NCI-H510A treated with DMSO at 0.1 percent for 48 hours (cell line): Measurements from ENCODE around the gene GAS6.

ENCODE experiments used
- DNase-seq: peaks from one replicate; lab custom pipeline; 2025; lab: John Stamatoyannopoulos, UW

The GAS6 gene

DNA sequence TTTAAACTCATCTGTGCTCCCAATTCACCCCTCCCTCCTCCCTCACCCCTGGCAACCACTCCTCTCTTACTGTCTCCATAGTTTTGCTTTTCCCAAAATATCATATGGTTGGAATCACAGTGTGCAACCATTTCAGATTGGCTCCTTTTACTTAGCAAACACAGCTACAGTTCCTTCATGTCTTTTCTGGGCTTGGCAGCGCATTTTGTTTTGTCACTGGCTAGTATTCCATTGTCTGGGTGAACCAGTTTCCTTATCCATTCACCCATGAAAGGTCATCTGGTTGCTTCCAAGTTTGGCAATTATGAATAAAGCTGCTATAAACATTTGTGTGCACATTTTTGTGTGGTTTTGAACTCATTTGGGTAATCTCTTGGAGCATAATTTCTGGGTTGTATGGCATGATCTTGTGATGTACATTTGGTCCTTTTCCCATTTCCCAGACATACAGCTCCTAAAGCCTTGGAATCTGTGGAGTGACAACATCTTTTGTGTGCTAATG lies 23.9 kb upstream of the GAS6 start:
- DNase-seq, result no peak

DNA sequence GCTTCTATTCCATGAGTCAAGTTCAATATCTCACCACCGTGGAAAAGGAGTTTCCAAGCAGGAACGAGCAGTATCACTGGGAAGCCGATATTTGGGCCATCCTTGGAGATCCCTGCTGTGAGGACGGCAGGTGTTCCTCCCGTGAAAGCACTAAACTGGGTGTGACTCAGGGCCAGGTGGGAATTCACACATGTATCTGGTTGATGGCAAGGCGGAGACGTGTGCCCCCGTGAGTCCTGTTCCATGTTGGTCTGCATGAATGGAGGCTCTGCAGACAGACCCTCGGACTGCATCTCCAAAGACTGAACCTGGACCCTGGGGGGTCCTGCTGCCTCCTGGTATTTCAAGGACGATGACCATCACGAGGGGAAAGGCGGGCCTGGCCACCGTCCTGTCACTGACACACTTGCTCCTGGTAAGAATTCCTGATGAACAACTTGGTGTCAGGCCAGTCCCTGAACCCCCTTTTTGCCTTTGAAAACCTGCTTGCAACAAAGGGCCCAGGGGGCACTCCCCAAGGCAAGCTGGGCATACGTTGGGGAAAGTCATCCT lies 22.8 kb upstream of the GAS6 start:
- DNase-seq, result no peak

DNA sequence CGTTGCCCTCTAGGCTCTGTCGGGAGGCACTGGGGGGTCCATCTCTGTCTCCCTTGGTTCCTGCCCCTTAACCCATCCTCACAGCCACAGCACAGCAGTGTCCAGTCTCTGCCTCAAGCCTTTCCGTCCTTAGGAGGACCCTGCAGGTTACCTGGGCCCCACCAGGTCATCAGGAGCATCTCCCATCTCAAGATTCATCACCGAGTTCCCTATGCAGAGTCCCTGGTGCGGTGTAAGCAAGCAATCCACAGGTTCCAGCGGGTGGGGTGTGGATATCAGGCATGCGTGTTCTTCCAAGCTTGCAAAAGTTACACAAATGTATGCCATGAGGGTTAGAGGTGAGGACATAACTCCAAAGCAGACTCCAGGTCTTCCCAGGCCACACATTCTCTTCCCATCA lies 20.9 kb upstream of the GAS6 start:
- no peak for DNase-seq

DNA sequence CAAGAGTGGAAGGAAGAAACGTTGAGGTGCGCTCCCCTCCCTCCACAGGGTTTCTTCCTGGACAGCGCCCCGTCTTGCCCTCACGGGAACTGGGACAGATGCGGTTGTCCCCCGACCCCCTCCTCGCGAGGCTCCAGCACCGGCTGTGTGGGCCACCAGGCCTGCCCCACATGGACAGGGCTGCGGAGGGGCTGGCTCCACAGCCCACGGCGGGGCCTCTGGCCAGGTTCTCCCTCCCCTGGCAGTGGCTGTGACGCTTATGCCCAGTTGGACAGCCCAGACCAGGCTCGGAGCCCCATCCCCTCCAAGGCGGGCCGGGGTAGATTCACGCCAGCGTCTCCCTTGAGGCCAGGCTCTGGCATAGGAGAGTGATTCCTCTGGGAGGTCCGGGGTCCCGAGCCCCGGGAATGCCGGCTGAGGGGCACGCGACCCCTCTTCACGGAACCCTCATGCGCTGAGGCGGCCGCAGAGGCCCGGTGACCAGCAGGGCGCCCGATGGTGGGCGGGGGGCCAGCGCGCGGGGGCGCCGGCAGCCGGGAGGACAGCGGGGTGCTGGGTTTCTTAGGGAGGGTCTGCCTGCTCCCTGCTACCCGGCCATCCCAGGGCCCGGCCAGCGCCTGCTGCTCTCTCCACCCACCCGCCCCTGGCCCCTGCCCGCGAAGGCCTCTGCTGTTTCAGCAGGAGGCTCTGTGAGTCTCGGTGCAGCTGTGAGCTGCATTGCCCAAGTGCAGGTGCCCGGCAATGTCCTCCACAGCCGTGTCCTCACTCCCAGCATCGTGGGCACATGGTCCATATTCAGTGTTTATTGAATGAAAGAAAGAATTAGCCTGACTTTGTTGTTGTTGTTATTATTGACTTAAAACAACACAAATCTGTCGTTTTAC lies 20.3 kb upstream of the GAS6 start:
- no peak for DNase-seq

DNA sequence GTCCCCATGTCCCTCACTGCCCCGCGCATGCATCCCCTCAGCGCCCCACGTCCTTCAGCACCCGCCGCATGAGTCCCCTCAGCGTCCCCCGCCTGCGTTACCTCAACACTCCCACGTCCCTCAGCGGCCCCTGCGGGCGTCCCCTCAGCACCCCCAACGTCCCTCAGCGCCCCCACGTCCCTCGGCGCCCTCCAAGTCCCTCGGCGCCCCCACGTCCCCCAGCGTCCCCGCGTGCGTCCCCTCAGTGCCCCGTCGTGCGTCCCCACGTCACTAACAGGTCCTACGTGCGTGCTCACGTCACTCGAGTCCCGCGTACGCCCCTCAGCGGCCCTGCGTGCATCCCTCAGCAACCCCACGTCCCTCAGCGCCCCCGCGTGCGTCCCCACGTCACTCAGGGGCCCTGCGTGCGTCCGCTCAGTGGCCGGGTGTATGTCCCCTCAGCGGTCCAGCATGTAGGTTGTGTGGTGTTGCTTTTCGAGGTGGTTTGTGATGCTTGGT lies 19.5 kb upstream of the GAS6 start:
- no peak for DNase-seq

DNA sequence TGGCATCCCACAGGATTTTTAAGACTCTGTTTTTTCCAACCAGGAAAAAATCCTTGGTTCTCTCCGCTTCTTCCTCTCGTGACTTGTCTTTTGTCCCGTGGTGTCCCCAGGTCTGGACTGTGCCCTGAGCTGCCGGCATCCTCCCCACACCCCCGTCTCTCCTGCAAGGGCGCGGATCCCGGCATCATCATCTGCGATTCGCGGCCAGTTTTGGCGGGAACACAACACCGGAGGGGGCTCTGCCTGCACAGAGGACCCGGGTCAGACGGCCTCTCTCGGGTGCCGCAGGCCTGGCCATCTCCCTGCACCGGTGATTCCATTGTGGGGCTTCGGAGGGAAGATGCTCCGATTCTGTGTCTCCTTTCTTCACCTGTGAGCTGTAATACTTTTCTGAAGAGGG lies 18.8 kb upstream of the GAS6 start:
- DNase-seq, result no peak

DNA sequence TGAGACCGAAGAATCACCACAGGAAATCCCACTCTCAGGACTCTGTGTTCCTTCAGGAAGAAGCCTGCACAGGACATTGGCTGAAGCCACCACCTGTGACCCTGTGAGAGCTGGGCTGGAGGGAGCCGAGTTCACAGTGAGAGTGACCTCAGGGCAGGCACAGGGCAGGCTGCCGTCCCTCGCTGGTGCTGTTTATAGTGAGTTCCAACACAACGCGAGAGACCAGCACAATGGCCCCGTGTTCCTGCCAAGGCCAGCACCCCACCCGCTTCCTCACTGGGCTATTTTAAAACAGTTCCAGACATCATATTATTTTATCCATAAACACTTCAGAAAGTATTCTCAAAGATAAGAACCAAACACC lies 18.4 kb upstream of the GAS6 start:
- DNase-seq, result no peak

DNA sequence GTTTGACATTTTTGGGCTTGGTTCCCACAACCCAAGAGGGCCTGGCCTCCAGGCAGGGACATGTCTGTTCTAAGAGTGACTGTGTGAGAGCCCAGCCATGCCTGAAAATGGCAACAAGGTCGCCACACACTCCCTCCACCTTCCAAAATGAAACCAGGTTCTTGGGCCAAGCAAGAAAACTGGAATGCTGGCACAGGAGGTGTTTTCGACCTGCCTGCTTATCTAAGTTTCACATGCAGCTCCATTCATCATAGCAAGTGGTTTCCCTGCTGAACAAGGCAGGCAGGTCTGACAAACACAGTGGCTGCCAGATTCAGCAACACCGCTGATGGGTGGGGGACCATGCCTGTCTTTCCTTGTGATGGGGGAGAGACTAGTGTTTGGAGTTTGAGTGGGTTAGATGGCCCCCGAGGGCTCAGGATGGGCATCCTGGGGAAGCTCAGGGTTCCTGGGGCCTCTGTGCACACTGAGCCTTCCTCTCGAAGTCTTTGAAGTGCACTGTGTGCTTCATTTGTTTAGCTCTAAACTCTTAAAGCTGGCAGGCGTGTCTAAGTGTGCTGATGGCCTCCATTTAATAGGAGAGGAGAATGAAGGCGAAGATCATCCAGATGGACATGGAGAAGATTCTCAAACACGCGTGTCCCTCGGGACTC lies 17.9 kb upstream of the GAS6 start:
- DNase-seq, result no peak

DNA sequence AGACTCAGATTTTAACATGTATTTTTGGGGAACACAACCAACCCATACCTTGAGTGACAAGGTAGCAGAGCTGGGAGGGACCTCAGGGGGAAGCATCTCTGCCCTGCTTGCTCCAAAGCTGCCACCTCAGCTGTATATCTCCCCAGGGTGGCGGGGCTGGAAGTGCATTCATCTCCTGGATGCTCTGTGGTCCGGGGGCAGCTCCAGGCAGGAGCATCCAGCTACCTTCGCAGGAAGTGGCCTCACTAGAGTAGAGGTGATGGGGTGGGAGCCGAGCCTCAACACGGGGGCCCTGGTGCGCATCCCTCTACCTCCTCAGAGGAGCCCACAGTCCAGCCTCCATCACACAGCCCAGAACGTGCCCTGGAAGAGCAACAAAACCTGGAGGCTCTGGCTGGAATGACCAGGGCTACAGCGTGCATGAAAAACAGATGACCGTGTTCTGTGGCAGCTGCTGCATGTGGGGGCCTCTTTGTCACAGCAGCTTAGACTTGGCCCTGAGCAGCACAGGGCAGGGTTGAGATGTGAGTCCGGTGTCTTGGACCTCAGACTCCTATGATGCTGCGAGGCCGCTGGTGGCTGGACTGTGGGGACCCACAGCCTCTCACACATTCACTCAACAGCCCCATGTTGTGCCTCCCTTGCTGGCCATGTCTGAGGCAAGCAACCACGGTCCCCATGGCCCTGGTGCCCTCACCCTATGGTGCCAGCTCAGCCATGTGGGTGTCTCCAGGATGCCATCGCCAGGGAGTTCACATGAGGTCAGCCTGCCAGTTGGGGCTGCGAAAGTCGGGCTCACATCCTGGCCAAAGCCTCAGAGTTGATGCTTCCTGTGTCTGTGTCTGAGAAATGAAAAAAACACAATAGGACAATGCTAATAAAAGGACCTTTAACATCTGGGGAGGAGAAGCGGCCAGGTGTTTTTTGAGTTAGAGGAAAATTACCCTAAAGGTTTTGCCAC lies 17.1 kb upstream of the GAS6 start:
- DNase-seq, result no peak

DNA sequence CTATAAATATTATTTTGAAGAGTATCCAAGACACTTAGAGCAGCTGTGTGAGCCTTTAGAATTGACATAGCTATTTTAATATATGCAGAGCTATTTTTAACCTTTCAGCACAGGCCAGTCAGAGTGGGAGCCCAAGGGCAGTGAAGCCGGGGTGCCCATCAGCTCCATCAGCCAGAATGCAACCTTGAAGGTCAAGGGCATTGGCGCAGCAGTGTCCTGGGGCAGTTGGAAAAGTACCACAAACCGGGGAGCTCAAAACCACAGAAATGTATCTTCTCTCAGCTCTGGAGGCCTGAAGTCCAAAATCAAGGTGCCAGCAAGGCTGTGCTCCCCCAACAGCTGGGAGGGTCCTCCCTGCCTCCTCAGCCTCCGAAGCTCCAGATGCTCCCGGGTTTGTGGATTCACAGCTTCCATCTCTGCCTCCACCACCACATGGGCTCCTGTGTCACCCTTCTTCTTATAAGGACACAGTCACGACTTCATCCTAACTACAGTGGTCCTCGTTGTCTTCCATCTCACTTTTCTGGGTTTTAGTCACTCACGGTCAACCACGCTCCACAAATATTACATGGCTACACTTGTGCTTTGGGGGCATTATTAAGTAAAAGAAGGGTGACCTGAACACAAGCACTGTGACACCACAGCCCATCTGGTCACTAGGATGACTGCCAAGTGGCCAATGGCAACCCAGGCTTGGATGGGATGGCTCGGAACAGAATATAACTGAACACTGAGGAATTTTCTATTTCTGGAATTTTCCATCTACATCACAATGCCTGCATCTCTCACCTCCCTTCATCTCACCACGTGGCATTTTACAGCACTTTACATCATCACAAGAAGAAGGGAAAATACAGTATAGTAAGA lies 15.9 kb upstream of the GAS6 start:
- DNase-seq, result no peak

DNA sequence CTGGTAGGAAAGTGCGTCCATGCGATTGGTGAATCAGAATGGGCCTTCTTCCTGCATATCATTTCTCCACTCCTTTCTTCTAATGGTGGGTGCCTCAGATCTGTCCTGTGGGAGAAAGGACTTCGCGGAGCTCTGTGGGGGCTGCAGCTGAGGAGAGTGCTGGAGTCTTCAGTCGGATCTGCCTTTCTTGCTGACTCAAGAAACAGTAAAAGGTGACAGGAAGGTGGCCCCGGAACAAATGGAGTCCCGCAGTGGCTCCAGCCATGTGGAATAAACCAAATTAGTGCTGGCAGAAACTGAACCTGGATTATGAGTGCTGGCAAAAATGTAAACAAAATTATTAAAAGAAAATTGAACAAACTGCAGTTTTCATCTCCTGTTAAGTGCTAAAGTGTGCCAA lies 15.1 kb upstream of the GAS6 start:
- no peak for DNase-seq

DNA sequence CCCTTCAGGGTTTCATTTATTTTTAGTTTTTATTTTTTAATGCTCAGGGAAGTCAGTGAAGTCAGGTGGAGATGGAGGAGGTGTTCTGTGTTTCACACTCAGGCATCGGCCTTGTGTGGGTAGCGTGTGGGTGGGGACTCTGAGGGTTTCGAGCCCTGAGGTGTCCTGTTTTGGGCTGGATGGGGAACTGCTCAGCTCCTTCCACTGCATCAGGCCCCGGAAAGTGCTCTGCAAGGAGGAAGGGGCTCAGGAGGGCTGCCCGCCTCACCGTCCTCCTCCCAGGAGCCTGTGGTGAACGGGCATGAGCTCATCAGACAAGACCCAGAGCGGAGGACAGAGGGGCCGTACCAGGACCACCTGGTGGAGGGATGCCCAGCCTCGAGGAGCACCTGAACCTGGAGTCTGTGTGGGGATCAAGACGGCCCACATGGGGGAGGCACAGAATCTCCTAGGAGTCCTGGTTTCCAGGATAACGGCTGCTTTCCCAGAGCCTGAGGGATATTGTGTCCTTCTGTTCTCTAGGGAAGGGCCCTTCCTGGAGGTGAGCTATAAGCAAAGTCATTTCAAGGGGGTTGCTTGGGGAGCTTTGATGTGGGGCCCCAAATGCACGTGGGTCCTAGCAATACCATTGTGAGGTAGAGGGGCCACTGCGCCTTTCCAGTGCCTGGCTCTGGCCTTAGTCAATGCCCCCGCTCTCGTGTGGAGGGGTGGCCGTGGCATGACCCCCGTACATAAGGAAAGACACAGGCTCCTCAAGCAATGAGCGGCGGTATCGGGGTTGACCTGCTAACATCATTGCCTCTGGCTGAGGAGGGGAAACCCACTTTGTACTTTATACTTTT lies 13.5 kb upstream of the GAS6 start:
- DNase-seq, result no peak

DNA sequence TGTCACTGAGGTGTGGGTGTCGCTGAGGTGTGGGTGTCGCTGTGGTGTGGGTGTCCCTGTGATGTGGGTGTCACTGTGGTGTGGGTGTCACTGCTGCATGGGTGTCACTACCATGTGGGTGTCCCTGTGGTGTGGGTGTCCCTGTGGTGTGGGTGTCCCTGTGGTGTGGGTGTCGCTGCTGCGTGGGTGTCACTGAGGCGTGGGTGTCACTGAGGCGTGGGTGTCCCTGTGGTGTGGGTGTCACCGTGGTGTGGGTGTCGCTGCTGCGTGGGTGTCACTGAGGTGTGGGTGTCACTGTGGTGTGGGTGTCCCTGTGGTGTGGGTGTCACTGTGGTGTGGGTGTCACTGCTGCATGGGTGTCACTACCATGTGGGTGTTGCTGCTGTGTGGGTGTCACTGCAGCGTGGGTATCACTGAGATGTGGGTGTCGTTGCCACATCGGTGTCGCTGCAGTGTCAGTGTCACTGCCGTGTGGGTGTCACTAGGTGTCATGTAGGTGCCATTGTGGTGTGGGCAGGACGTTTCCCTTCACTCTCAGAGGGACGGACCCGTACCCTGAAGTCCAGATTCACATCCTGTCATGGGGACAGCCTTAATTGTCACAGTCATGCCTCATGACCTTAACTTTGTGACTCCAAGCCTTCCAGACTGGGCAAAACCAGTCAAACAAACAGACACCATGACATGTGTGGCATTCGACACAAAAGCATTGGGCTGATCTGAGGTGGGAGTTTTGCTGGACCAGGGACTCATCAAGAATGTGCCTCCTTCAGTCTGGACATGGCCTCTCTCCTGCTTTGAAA lies 12.7 kb upstream of the GAS6 start:
- no peak for DNase-seq

DNA sequence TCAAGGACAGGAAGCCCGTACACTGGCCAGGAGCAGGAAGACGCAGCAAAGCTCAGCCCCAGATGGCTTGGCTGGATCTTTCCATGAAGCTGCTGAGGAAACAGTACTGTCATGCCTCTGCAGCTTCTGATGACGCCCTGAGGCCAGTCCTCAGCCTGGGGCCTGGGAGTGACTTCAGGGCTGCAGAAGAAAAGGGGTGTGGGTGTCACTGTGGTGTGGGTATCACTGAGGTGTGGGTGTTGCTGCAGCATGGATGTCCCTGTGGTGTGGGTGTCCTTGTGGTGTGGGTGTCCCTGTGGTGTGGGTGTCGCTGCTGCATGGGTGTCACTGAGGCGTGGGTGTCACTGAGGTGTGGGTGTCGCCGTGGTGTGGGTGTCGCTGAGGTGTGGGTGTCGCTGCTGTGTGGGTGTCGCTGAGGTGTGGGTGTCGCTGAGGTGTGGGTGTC lies 12.0 kb upstream of the GAS6 start:
- DNase-seq, result no peak

DNA sequence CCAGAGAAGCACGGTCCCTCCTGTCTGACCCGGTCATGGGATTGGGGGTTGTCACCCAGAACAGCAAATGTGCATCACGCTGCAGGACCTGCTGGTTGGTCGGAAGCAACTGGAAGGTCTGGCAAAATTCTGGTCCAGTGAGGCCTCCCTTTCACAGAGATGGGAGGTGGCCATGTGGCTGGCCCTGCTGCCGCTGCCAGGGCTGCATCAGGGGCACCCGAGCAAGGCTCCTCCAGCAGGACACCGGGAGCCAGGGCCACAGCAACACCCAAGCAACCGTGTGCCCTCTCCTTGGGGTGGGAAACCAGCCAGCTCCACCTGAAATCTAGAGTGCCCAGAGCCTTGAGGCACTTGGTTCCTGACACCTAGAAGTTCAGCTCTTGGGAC lies 11.5 kb upstream of the GAS6 start:
- no peak for DNase-seq

DNA sequence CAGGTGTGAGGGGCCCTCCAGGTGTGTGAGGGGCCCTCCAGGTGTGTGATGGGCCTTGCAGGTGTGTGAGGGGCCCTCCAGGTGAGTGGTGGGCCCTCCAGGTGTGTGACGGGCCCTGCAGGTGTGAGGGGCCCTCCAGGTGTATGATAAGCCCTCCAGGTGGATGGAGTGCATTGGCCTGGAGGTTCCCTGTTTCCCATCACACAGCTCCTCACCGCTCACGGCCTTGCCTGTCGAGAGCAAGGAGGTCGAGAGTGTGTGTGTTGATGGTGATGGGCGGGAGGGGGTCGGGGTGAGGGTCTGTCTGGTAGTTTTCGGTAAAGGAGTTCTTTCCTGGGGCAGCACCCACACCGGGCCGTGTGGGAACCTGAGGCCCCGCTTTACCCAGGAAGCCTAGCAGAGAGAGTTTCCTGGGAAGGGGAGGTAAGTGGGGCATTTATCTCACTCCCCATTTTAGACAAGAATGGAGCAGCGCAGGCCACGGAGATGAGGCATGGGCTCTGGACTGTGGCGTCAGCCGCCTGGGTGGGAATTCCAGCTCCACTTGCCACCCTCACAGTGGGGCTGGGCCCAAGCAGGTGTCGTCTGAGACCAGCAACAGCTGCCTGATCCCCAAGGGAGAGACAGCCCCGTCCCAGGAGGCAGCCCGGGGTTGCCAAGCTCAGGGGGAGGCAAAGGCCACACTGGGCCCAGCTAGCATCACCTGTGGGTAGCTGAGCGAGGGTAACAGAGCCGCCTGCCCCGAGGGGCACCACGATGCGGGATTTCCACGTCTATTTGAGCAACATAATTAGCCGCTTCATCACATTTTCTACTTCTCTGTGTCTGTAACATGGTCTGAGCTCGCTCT lies 10.9 kb upstream of the GAS6 start:
- DNase-seq, result no peak

DNA sequence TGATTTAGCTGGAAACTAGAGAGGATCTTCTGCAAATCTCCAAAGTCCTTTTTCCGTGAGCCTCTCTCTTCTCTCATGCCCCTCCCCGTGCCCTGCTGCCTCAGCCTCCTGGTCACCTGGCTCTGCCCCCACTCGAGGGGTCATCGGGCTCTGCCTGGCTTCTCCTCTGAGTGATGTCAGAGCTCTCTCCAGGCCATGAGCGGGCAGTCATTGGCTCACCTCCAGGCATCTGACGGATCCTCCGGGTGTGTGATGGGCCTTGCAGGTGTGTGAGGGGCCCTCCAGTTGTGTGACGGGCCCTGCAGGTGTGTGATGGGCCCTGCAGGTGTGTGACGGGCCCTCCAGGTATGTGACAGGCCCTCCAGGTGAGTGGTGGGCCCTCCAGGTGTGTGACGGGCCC lies 10.3 kb upstream of the GAS6 start:
- no peak for DNase-seq

DNA sequence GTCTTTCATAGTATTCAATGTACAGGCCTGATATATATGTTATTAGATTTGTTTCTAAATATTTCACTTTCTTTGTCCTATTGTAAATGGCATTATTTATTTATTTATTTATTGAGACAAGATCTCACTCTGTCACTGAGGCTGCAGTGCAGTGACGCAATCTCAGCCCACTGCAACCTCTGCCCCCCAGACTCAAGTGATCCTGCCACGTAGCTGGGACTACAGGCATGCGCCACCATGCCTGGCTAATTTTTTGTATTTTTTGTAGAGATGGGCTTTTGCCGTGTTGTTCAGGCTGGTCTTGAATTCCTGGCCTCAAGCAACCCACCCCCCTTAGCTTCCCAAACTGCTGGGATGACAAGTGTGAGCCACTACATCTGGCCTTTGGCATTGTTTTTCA lies 5.4 kb upstream of the GAS6 start:
- no peak for DNase-seq
